Lung (tissue), 12 donors: ENCODE data around the gene TBCB. TPM values are rescaled to one million over a fixed set of nuclear protein-coding genes. Genes with fewer than 3 reads are reported as not detected.
A peak's percentile ranks its signal among the peaks of the same experiment; 100 is the strongest.
"Not testable (repeated sequence)": the region's sequence is repeated elsewhere in the genome, so short reads cannot be mapped to it uniquely, and the experiment has no call there.

Source experiments
- ATAC-seq: fragments of 200-7000 bp; cut with Tn5 transposase; one replicate; pipeline ENCODE4 v1.9.1; 2020; ENCODE audit warnings: moderate number of reproducible peaks; ENCODE audit not compliant: insufficient read depth, low FRiP score
- DNase-seq, 3 donors: peaks; one replicate each; pipeline ENCODE4 v3.0.0-alpha.2; 2013 to 2017
- H3K27ac ChIP-seq, 2 donors: one replicate each; pipeline ENCODE4 v1.5.1; 2013; ENCODE audit warnings: mild to moderate bottlenecking in 2 of 2, moderate library complexity in 2 of 2, control low read depth in 1 of 2, inconsistent platforms in 1 of 2, low read depth in 1 of 2, low read length in 1 of 2
- H3K27me3 ChIP-seq, 3 donors: one replicate each; pipeline ENCODE4 v1.5.1; 2013; ENCODE audit warnings: low read length in 2 of 3; ENCODE audit not compliant: control insufficient read depth in 3 of 3, insufficient read depth in 3 of 3
- H3K36me3 ChIP-seq, 4 donors: one replicate each; pipeline ENCODE4 v1.5.1; 2013; ENCODE audit warnings: low read length in 4 of 4, mild to moderate bottlenecking in 1 of 4, moderate library complexity in 1 of 4; ENCODE audit not compliant: control insufficient read depth in 4 of 4, insufficient read depth in 4 of 4
- H3K4me1 ChIP-seq, 5 donors: one replicate each; pipeline ENCODE4 v1.5.1; 2013; ENCODE audit warnings: low read length in 5 of 5, mild to moderate bottlenecking in 2 of 5, moderate library complexity in 1 of 5; ENCODE audit not compliant: control insufficient read depth in 5 of 5, insufficient read depth in 5 of 5
- H3K4me3 ChIP-seq: one replicate; pipeline ENCODE4 v1.5.1; 2013; ENCODE audit warnings: mild to moderate bottlenecking, control low read depth, moderate library complexity
- H3K9ac ChIP-seq, 2 donors: one replicate each; pipeline ENCODE4 v1.5.1; 2013; ENCODE audit warnings: low read length in 2 of 2, control low read depth in 1 of 2; ENCODE audit not compliant: insufficient read depth in 1 of 2
- H3K9me3 ChIP-seq, 4 donors: one replicate each; pipeline ENCODE4 v1.5.1; 2013; ENCODE audit warnings: low read length in 3 of 4, mild to moderate bottlenecking in 1 of 4, moderate library complexity in 1 of 4; ENCODE audit not compliant: control insufficient read depth in 4 of 4, insufficient read depth in 3 of 4
- CTCF ChIP-seq: IDR thresholded peaks from 2 replicates; pipeline ENCODE4 v1.5.1; 2012; ENCODE audit warnings: mild to moderate bottlenecking; ENCODE audit errors: control extremely low read depth, extremely low read depth
- WGBS, 2 donors: extraction: QIAGEN DNeasy Blood & Tissue Kit; methylation state at CpG; one replicate each; pipeline ENCODE4 v1.1.7; 2013; 5-methylcytosine and 5-hydroxymethylcytosine counted together
- polyA plus RNA-seq, 2 donors: library from polyadenylated mRNA; stranded (reverse); fragments of 200-250 nt; gene quantifications; one replicate each; pipeline ENCODE4 v1.2.1, GENCODE V29; 2013
- total RNA-seq, 2 donors: library from RNA; depleted of rRNA in 1 of 2; stranded (reverse); fragments of >200 nt in 1 of 2; gene quantifications; one replicate each; pipeline ENCODE4 v1.2.1, GENCODE V29; 2014 to 2021
- donor health status: control.
- donor health status: control.
- donor health status: Bipolar disorder and iron deficiency.
- donor health status: healthy.
- donor health status: DM: yes; HTN: yes; CAD: no.

The TBCB gene
- total and polyA plus RNA-seq, 4 donors: 63.1 to 213 (median 150) TPM

- TF ChIP-seq CTCF: no peak
- no peak overlapping the region for H3K4me3 ChIP-seq
- no peak for ATAC-seq
These were observed 48.5 kb downstream of the TBCB start for GRCh38 chr19:36163813-36164212.

GRCh38 chr19:36169084-36169760, 54.0 kb downstream of the TBCB start:
- peak; percentile 27 to 56 (median 30) for DNase-seq
- Histone ChIP-seq H3K4me1 (peaks cover 0 to 3% (median 0%) of the 10 kb centered on the region in 5 donors), H3K27me3 (no peaks in the 10 kb centered on the region), H3K36me3 (no peaks in the 10 kb centered on the region), H3K9ac (no peak overlapping the region), H3K9me3 (no peaks in the 10 kb centered on the region), H3K4me3 (no peak overlapping the region), H3K27ac (peak overlapping the region; percentile 73 to 85)
- 53 to 67% methylated on average over 9 of the region's 9 CpGs for WGBS, 2 donors
- TF ChIP-seq CTCF: no peak
- ATAC-seq: no peak

More at GRCh38 chr19:36163813-36164212, 48.5 kb downstream of the TBCB start:
- no peaks in the 10 kb centered on the region for H3K9me3 ChIP-seq
- peaks cover 0 to 4% (median 4%) of the 10 kb centered on the region in 4 donors for H3K36me3 ChIP-seq
- WGBS, 2 donors: 93 to 99% methylated on average over 12 of the region's 12 CpGs
- peaks cover 0 to 6% (median 0%) of the 10 kb centered on the region in 5 donors for H3K4me1 ChIP-seq
- no peaks in the 10 kb centered on the region for H3K27me3 ChIP-seq
- DNase-seq: no peak
- no peak overlapping the region for H3K27ac ChIP-seq
- no peak overlapping the region for H3K9ac ChIP-seq

- H3K4me3 ChIP-seq: no peak overlapping the region
- ATAC-seq: no peak
- H3K27ac ChIP-seq: no peak overlapping the region
- H3K27me3 ChIP-seq: no peaks in the 10 kb centered on the region
- WGBS, 2 donors: 94% methylated on average over 5 of the region's 5 CpGs
- H3K9me3 ChIP-seq: no peaks in the 10 kb centered on the region
- H3K4me1 ChIP-seq: peaks cover 0 to 3% (median 0%) of the 10 kb centered on the region in 5 donors
- TF ChIP-seq CTCF: no peak
- no peak for DNase-seq
- no peaks in the 10 kb centered on the region for H3K36me3 ChIP-seq
- H3K9ac ChIP-seq: no peak overlapping the region
These were observed 57.6 kb downstream of the TBCB start for GRCh38 chr19:36172852-36173251.

GRCh38 chr19:36173846-36174245, 58.6 kb downstream of the TBCB start:
- WGBS, 2 donors: 77 to 80% methylated on average over 8 of the region's 8 CpGs
- not testable (repeated sequence) for ATAC-seq, H3K36me3 ChIP-seq, H3K9me3 ChIP-seq, H3K9ac ChIP-seq, H3K4me3 ChIP-seq, DNase-seq, H3K27ac ChIP-seq, H3K27me3 ChIP-seq, H3K4me1 ChIP-seq

Other genes starting within 250 kb of the TBCB start
- 1 to 10 TPM; 1.7 to 2.3 TPM for gene APLP1, start 246.9 kb upstream of the TBCB start, total RNA-seq
- 1 to 10 TPM in 1 of 2 donors, under 1 TPM in 1; 0.94 to 6.5 TPM for gene APLP1, start 246.9 kb upstream of the TBCB start, polyA plus RNA-seq
- gene NFKBID, start 214.9 kb upstream of the TBCB start, total RNA-seq: 10 to 100 TPM; 12.6 to 25.3 TPM
- gene NFKBID, start 214.9 kb upstream of the TBCB start, polyA plus RNA-seq: 10 to 100 TPM; 14.7 to 18.1 TPM
- gene HCST, start 212.9 kb upstream of the TBCB start, total RNA-seq: 10 to 100 TPM in 1 of 2 donors, 1 to 10 TPM in 1; 5.4 to 33.2 TPM
- 100 to 1,000 TPM in 1 of 2 donors, 10 to 100 TPM in 1; 89.1 to 118 TPM for gene HCST, start 212.9 kb upstream of the TBCB start, polyA plus RNA-seq
- 100 to 1,000 TPM in 1 of 2 donors, 10 to 100 TPM in 1; 17.0 to 282 TPM for gene TYROBP, start 207.2 kb upstream of the TBCB start, total RNA-seq
- 1,000 to 10,000 TPM in 1 of 2 donors, 100 to 1,000 TPM in 1; 552 to 1,276 TPM for gene TYROBP, start 207.2 kb upstream of the TBCB start, polyA plus RNA-seq
- 10 to 100 TPM in 1 of 2 donors, 1 to 10 TPM in 1; 3.6 to 14.0 TPM for gene LRFN3, start 179.1 kb upstream of the TBCB start, total RNA-seq
- 1 to 10 TPM; 6.2 to 8.9 TPM for gene LRFN3, start 179.1 kb upstream of the TBCB start, polyA plus RNA-seq
- 10 to 100 TPM; 11.4 to 19.7 TPM for gene SDHAF1, start 120.3 kb upstream of the TBCB start, total RNA-seq
- gene SDHAF1, start 120.3 kb upstream of the TBCB start, polyA plus RNA-seq: 10 to 100 TPM; 18.6 to 25.8 TPM
- 10 to 100 TPM in 1 of 2 donors, 1 to 10 TPM in 1; 8.0 to 13.6 TPM for gene SYNE4, start 106.7 kb upstream of the TBCB start, total RNA-seq
- 10 to 100 TPM in 1 of 2 donors, 1 to 10 TPM in 1; 9.5 to 19.2 TPM for gene SYNE4, start 106.7 kb upstream of the TBCB start, polyA plus RNA-seq
- 10 to 100 TPM; 13.3 to 24.5 TPM for gene ALKBH6, start 101.3 kb upstream of the TBCB start, total RNA-seq
- gene ALKBH6, start 101.3 kb upstream of the TBCB start, polyA plus RNA-seq: 10 to 100 TPM; 23.1 to 30.1 TPM
- gene CLIP3, start 82.6 kb upstream of the TBCB start, total RNA-seq: 10 to 100 TPM in 1 of 2 donors, 1 to 10 TPM in 1; 8.1 to 17.6 TPM
- 1 to 10 TPM; 1.6 to 2.5 TPM for gene CLIP3, start 82.6 kb upstream of the TBCB start, polyA plus RNA-seq
- 1 to 10 TPM; 4.1 to 5.5 TPM for gene THAP8, start 61.2 kb upstream of the TBCB start, total RNA-seq
- 1 to 10 TPM; 5.6 to 6.4 TPM for gene THAP8, start 61.2 kb upstream of the TBCB start, polyA plus RNA-seq
- 1 to 10 TPM; 2.1 to 2.2 TPM for gene WDR62, start 60.6 kb upstream of the TBCB start, total RNA-seq
- 1 to 10 TPM in 1 of 2 donors, under 1 TPM in 1; 0.86 to 1.3 TPM for gene WDR62, start 60.6 kb upstream of the TBCB start, polyA plus RNA-seq
- gene OVOL3, start 4.3 kb upstream of the TBCB start, total RNA-seq: not detected
- not detected for gene OVOL3, start 4.3 kb upstream of the TBCB start, polyA plus RNA-seq
- 100 to 1,000 TPM in 1 of 2 donors, 10 to 100 TPM in 1; 83.1 to 101 TPM for gene POLR2I, start 593 bp upstream of the TBCB start, total RNA-seq
- 10 to 100 TPM; 65.1 to 96.6 TPM for gene POLR2I, start 593 bp upstream of the TBCB start, polyA plus RNA-seq
- gene CAPNS1, start 24.6 kb downstream of the TBCB start, total RNA-seq: 100 to 1,000 TPM; 201 to 743 TPM
- gene CAPNS1, start 24.6 kb downstream of the TBCB start, polyA plus RNA-seq: 100 to 1,000 TPM; 654 to 689 TPM
- gene COX7A1, start 37.0 kb downstream of the TBCB start, total RNA-seq: 10 to 100 TPM; 13.0 to 53.1 TPM
- gene COX7A1, start 37.0 kb downstream of the TBCB start, polyA plus RNA-seq: 10 to 100 TPM; 24.9 to 47.1 TPM
- 1 to 10 TPM; 3.0 to 8.4 TPM for gene ZNF565, start 99.2 kb downstream of the TBCB start, total RNA-seq
- gene ZNF565, start 99.2 kb downstream of the TBCB start, polyA plus RNA-seq: 1 to 10 TPM; 2.5 to 2.7 TPM
- gene ZNF146, start 99.6 kb downstream of the TBCB start, total RNA-seq: 100 to 1,000 TPM in 1 of 2 donors, 10 to 100 TPM in 1; 38.5 to 101 TPM
- 10 to 100 TPM; 13.6 to 33.1 TPM for gene ZNF146, start 99.6 kb downstream of the TBCB start, polyA plus RNA-seq